Activated CD8-positive, alpha-beta memory T cell treated with anti-CD3 and anti-CD28 coated beads, Interleukin-2, amount 10 ng/mL, durations not matched to agents 7 days and 5 days (primary cell): ENCODE measurements around the gene ZBTB20. TPM values are rescaled to one million over a fixed set of nuclear protein-coding genes. Genes with fewer than 3 reads are reported as not detected.
A peak's percentile ranks its signal among the peaks of the same experiment; 100 is the strongest.

ENCODE experiments used
- ATAC-seq: fragments of 150-1000 bp; cut with Tn5 transposase; one replicate; pipeline ENCODE4 v1.10.0; 2021; ENCODE audit warnings: moderate library complexity
- CTCF ChIA-PET: fragments of 350-600 bp; sonication (Branson Sonifier 250); formaldehyde crosslinking; loops from one replicate; lab custom pipeline; 2021; ENCODE audit warnings: antibody characterized with exemption; lab: Charles Lee
- DNase-seq: peaks from one replicate; pipeline ENCODE4 v3.0.0-alpha.2; 2020
- H3K27ac Mint-ChIP-seq: one replicate; pipeline ENCODE4 v1.8.0; 2021; ENCODE audit warnings: mild to moderate bottlenecking, mixed read lengths
- H3K27me3 Mint-ChIP-seq: one replicate; pipeline ENCODE4 v1.8.0; 2021; ENCODE audit warnings: mixed read lengths
- H3K36me3 Mint-ChIP-seq: one replicate; pipeline ENCODE4 v1.8.0; 2021; ENCODE audit warnings: mild to moderate bottlenecking, mixed read lengths
- H3K4me1 Mint-ChIP-seq: one replicate; pipeline ENCODE4 v1.8.0; 2021; ENCODE audit warnings: mixed read lengths
- H3K4me3 Mint-ChIP-seq: one replicate; pipeline ENCODE4 v1.8.0; 2021; ENCODE audit warnings: mild to moderate bottlenecking, moderate library complexity, mixed read lengths
- H3K9me3 Mint-ChIP-seq: one replicate; pipeline ENCODE4 v1.8.0; 2022; ENCODE audit warnings: low read depth, mixed read lengths
- total RNA-seq, 2 experiments: library from RNA; stranded (reverse); gene quantifications; one replicate each; pipeline ENCODE4 v1.2.3, GENCODE V29; 2021

ZBTB20 gene
- total RNA-seq, 2 experiments from 2014 or later: 5.6 to 10.2 TPM

DNA sequence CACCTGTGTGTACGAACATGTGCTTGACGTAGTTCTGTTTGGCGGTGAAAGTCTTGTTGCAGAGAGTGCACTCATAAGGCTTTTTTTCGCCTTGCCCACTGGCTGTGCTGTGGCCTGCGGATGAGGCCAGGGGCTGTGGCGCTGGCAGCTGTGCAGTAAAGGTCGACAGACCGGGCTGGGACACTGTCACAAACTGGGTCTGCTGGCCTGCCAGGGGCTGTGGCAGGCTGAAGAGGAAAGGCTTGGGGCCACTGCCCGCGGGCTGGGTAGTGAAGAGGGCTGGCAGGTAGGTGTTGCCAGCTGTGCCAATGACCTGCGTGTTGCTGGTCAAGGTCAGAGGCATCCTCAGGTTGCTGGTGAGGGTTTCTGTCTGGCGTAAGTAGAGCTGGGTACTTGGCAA, 796.8 kb downstream of the ZBTB20 start:
- peaks cover 8% of the 10 kb centered on the region for H3K4me1 Mint-ChIP-seq
- H3K4me3 Mint-ChIP-seq: no peak overlapping the region
- DNase-seq: no peak
- H3K27me3 Mint-ChIP-seq: no peaks in the 10 kb centered on the region
- CTCF ChIA-PET: no interaction called here
- no peaks in the 10 kb centered on the region for H3K9me3 Mint-ChIP-seq
- no peak for ATAC-seq
- H3K27ac Mint-ChIP-seq: no peak overlapping the region
- peaks cover 19% of the 10 kb centered on the region for H3K36me3 Mint-ChIP-seq

DNA sequence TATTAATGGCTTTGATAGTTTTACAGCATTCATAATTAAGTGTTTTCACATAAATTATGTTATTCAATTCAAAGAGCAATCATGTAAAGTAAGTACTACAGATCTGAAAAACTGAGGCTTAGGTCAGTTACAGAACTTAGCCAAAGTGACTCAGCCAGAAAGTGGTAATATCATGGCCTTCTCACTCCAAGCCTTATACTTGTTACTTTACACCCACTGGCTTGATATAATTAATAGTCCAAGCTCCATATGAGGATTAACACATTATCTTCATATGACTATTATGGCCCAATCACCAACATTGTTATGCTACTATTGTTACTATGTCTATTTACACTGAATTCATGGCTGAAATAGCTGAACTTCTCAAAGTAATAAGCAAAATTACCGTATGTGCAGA, 802.6 kb downstream of the ZBTB20 start:
- Mint-ChIP-seq H3K4me3 (no peak overlapping the region), H3K27me3 (no peaks in the 10 kb centered on the region), H3K4me1 (peaks cover 31% of the 10 kb centered on the region), H3K9me3 (no peaks in the 10 kb centered on the region), H3K36me3 (peaks cover 17% of the 10 kb centered on the region), H3K27ac (no peak overlapping the region)
- ATAC-seq (no peak), DNase-seq (no peak)
- CTCF ChIA-PET: no interaction called here

DNA sequence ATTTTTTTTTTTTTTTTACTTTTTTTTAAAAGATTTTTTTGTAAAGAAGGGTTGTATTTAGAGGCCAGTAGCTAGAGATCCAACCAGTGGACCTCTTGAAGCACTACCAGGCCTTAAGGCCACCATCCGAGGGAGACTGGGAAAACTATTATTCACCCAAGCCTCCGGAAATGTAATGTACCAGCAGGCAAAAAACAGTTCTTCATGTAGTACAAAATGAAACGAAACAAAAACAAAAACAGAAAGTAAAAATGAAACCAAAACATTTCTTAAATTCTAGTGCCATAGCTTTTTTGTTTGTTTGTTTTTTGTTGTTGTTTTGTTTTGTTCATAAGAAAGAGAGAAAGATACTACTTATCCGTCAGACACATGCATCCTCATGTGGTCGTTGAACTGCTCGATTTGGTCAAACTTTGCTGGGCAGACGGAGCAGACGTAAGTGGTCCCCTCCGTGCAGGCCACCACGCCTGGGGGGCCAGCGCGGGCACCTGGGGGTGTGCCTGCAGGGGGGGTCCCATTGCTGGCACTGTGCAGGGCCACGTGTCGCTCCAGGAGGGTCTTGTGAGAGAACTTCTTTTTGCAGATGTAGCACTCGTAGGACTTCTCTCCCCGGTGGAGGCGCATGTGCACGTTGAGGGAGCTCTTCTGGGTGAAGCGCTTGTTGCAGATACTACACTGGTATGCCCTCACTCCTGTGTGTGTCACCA, 808.3 kb downstream of the ZBTB20 start:
- DNase-seq (no peak), ATAC-seq (peak; percentile 67)
- Mint-ChIP-seq H3K27me3 (no peaks in the 10 kb centered on the region), H3K4me1 (peaks cover 57% of the 10 kb centered on the region), H3K27ac (peak overlapping the region; percentile 90), H3K9me3 (no peaks in the 10 kb centered on the region), H3K4me3 (peak overlapping the region; percentile 68), H3K36me3 (peaks cover 13% of the 10 kb centered on the region)
- CTCF ChIA-PET: interaction anchor here (0.6 to 1.9 kb wide), 7 partner anchors 14 to 125 kb away, joined by 3 to 6 read pairs (median 4); no protein-coding TSS in a partner anchor

DNA sequence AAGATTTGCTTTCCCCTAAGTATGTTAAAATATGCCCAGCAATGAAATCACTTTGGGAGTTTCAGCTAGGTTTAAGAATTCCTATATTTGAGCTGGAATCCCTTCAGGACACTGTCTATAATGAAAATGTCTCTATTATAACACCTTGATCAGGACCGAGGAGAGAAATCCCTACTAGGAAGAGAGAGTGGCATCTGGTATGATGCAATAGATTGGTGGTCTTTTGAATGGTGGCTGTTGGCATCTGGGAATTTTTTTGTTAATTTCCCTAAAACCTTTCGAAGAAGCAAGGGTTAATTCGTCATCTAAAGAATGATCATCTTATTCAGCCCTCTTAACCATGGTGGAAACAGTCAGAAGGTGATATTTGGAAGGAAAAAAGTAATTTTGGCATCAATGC, 810.2 kb downstream of the ZBTB20 start:
- CTCF ChIA-PET: interaction anchor here (0.7 to 4.9 kb wide), 5 partner anchors 29 to 46 kb away, joined by 3 to 22 read pairs (median 9); no protein-coding TSS in a partner anchor
- DNase-seq (no peak), ATAC-seq (no peak)
- peaks cover 11% of the 10 kb centered on the region for H3K36me3 Mint-ChIP-seq
- H3K27me3 Mint-ChIP-seq: no peaks in the 10 kb centered on the region
- H3K27ac Mint-ChIP-seq: peak overlapping the region; percentile 53
- H3K4me1 Mint-ChIP-seq: peaks cover 75% of the 10 kb centered on the region
- no peaks in the 10 kb centered on the region for H3K9me3 Mint-ChIP-seq
- no peak overlapping the region for H3K4me3 Mint-ChIP-seq

DNA sequence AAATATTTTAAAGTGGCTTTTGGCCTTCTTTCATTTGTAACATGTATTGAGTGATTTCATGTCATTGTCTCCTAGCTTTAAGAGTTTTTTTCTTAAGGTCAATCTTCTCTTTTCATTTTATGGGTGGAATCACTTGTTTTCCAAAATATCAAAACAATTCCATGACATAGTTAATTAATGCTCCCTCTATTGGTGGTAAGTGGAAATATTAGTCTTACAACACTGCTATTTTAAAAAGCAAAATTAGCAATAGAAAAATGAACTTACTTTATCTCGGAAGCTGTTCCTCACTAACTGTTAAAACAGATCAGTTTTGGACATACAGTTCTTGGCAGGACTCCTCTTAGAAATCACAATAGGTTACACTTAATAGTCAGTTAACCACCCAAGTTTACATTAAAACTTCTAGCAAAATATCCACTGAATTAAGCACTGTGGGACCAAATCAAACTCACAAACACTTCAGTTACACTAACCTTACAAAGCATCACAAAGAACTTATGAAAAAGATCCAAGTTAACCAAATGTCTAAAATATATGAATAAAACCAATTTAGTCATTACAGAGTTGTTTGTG, 810.9 kb downstream of the ZBTB20 start:
- peak overlapping the region; percentile 38 for H3K27ac Mint-ChIP-seq
- no peaks in the 10 kb centered on the region for H3K27me3 Mint-ChIP-seq
- H3K4me3 Mint-ChIP-seq: no peak overlapping the region
- DNase-seq (no peak), ATAC-seq (no peak)
- H3K9me3 Mint-ChIP-seq: no peaks in the 10 kb centered on the region
- peaks cover 77% of the 10 kb centered on the region for H3K4me1 Mint-ChIP-seq
- peaks cover 18% of the 10 kb centered on the region for H3K36me3 Mint-ChIP-seq
- CTCF ChIA-PET: interaction anchor here (0.7 to 4.9 kb wide), 9 partner anchors 12 to 46 kb away, joined by 3 to 22 read pairs (median 3); no protein-coding TSS in a partner anchor

DNA sequence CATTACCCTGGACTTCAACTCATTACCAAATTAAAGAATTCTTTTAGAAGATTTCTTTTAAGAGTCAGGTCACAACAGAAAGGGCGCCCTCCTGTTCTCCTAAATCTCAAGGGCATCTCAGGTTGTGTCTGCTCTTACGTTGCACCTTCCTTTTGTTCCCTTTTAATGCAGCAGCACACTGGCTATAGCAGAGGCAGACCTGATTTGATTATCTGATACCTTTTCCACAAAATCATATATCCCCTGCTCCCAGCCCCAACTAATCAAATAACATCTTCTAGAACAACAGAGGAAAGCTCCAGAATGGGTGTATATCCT, 813.2 kb downstream of the ZBTB20 start:
- ATAC-seq (no peak), DNase-seq (no peak)
- peaks cover 27% of the 10 kb centered on the region for H3K36me3 Mint-ChIP-seq
- no peaks in the 10 kb centered on the region for H3K27me3 Mint-ChIP-seq
- peaks cover 85% of the 10 kb centered on the region for H3K4me1 Mint-ChIP-seq
- CTCF ChIA-PET: interaction anchor here (1.2 to 4.9 kb wide), 5 partner anchors 10 to 120 kb away, joined by 3 to 22 read pairs (median 5); no protein-coding TSS in a partner anchor
- H3K9me3 Mint-ChIP-seq: no peaks in the 10 kb centered on the region
- peak overlapping the region; percentile 91 for H3K27ac Mint-ChIP-seq
- no peak overlapping the region for H3K4me3 Mint-ChIP-seq

DNA sequence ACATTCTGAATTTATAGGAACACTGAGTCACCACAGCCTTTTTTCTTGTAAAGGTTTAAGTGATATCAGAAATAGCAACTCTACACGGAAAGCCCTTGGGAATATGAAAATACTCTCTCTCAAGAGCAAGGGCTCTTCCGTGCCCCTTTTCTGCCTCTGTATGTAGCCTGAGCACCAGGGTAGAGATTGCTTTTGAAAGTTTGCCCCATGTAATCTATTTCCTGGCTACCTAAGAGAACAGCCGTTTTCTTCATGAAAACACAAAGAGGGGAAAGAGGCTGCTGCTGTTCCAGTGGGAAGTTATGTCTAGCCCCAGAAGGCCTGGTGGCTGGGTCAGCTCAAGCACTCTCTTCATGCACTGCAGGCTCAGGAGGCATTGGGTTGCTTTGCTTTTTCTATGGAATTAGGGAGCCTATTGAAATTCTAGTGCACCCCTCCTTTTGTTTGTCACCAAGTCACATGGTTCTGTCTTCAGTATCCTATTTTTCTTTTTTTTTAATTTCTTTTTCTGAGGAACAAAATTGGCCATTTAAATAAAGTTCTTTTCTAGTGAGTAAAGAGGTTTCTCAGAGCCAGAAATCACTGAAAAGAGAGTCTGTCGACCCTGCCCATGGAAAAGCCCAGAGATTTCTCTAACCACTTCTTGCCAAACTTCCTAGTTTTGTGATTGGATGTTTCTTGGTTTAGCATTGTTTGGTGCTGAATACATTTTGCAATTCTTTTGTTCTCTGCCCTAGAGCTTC, 813.7 kb downstream of the ZBTB20 start:
- ATAC-seq: peak; percentile 17
- Mint-ChIP-seq H3K4me3 (peak overlapping the region; percentile 25), H3K36me3 (peaks cover 29% of the 10 kb centered on the region), H3K27ac (peak overlapping the region; percentile 91), H3K27me3 (no peaks in the 10 kb centered on the region), H3K4me1 (peaks cover 87% of the 10 kb centered on the region), H3K9me3 (no peaks in the 10 kb centered on the region)
- no peak for DNase-seq
- CTCF ChIA-PET: interaction anchor here (1.5 to 4.9 kb wide), 4 partner anchors 9 to 120 kb away, joined by 3 to 22 read pairs (median 8); no protein-coding TSS in a partner anchor

DNA sequence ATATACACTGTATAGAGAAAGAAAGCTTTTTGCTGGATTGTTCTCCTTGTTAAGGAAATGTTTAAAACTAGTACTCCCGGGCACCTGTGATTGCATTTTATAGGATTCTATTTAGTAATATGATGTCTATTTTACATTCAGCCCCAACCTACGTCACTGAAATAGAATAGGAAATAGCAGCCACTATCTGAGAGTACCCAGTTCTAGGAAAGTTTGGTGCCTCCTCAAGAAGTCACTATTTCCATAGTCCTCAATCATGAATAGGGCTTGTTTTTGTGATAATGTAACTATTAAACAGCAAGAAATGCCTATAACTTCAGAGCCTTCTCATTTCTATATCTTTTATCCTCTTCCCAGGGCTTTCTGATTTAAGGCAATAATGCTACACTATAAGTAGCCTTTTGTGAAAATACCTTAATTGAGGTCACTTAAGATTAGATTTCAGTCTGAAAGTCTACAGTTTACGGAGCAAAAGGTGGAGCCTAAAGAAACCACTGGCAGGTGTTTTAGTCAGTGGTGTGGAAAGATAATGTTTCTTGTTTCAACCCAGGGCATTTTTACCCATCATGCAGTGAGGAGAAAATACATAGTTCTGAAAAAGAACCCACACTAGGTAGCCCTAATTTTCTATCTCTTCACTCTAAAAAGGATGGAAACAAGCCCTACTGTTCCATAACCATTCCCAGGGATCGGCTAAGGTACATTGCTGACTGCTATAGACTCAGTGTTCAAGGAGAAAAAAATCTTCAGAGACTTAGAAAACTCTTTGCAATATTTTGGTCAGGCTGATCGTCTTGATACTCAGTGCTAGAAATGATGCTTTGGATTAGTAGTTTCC, 814.5 kb downstream of the ZBTB20 start:
- Mint-ChIP-seq H3K27me3 (no peaks in the 10 kb centered on the region), H3K9me3 (no peaks in the 10 kb centered on the region), H3K4me1 (peaks cover 87% of the 10 kb centered on the region), H3K36me3 (peaks cover 28% of the 10 kb centered on the region), H3K27ac (peak overlapping the region; percentile 91), H3K4me3 (peak overlapping the region; percentile 25)
- ATAC-seq (peak; percentile 52), DNase-seq (no peak)
- CTCF ChIA-PET: interaction anchor here (1.0 to 4.9 kb wide), 6 partner anchors 8 to 119 kb away, joined by 3 to 22 read pairs (median 4); no protein-coding TSS in a partner anchor

DNA sequence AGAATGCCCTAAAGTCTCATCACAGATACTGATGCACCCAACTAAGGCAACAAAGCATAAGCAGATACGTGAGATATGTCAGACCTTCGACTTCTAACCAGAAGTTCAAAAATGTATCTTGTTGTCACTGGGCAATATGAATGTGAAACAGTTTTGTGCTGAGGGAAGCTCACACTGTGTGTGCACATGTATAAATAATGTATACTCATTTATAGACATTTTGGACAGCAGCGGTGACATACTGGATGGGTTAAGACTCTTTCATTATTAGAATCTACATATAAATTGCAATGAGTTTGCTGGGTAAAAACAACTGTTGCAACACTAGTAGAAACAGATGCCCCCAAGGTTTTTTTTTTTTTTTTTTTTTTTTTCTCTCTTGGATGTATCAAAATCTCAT, 815.4 kb downstream of the ZBTB20 start:
- H3K36me3 Mint-ChIP-seq: peaks cover 28% of the 10 kb centered on the region
- CTCF ChIA-PET: interaction anchor here (1.0 to 1.1 kb wide), 3 partner anchors 40 to 118 kb away, joined by 3 to 4 read pairs (median 3); no protein-coding TSS in a partner anchor
- ATAC-seq (peak; percentile 20), DNase-seq (no peak)
- H3K4me3 Mint-ChIP-seq: no peak overlapping the region
- H3K9me3 Mint-ChIP-seq: no peaks in the 10 kb centered on the region
- no peaks in the 10 kb centered on the region for H3K27me3 Mint-ChIP-seq
- peaks cover 88% of the 10 kb centered on the region for H3K4me1 Mint-ChIP-seq
- H3K27ac Mint-ChIP-seq: peak overlapping the region; percentile 91

DNA sequence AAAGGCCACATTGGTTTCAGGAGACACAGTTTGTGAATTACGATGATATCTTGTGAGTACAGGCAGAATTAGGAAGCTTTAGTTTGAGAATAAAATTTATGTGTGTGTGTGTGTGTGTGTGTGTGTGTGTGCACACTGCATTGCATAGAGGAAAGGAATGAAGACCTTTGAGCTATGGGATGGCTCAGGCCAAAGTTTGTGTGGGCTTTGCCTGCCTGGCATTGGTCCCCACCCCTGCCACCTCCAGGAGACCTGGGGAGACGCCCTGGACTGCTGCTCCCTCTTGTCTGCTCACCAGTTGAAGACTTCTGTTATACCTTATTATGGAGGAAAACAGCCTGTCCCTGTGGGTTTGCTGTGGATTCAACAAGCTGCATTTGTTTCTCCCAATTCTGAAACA, 816.1 kb downstream of the ZBTB20 start:
- Mint-ChIP-seq H3K9me3 (no peaks in the 10 kb centered on the region), H3K36me3 (peaks cover 28% of the 10 kb centered on the region), H3K4me1 (peaks cover 87% of the 10 kb centered on the region), H3K27ac (peak overlapping the region; percentile 91), H3K27me3 (no peaks in the 10 kb centered on the region), H3K4me3 (no peak overlapping the region)
- DNase-seq (no peak), ATAC-seq (no peak)
- CTCF ChIA-PET: interaction anchor here (1.0 to 1.1 kb wide), 3 partner anchors 18 to 53 kb away, joined by 3 to 5 read pairs (median 4); no protein-coding TSS in a partner anchor

DNA sequence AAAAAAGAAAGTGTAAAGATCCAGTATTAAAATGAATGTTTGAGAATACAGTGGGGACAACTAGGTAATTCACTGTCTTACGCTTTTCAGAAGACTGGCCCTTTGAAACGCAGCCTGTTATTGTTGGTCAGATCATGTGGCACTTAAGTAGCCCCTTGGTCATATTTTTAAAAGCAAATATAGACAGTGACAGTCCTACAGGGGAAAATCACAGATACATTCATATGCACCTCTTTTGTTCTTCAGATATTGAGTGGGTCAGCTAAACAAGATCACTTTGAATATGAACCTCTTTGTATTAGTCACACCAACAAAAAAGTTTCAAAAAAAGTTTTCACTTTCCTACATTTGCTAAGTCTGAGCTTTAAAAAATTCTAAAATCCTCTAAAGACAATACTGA, 817.3 kb downstream of the ZBTB20 start:
- Mint-ChIP-seq H3K4me3 (no peak overlapping the region), H3K9me3 (no peaks in the 10 kb centered on the region), H3K36me3 (peaks cover 28% of the 10 kb centered on the region), H3K27me3 (no peaks in the 10 kb centered on the region), H3K4me1 (peaks cover 86% of the 10 kb centered on the region), H3K27ac (peak overlapping the region; percentile 57)
- DNase-seq: no peak
- no peak for ATAC-seq
- CTCF ChIA-PET: interaction anchor here (1.0 to 1.7 kb wide), 4 partner anchors 19 to 89 kb away, joined by 3 read pairs; no protein-coding TSS in a partner anchor

DNA sequence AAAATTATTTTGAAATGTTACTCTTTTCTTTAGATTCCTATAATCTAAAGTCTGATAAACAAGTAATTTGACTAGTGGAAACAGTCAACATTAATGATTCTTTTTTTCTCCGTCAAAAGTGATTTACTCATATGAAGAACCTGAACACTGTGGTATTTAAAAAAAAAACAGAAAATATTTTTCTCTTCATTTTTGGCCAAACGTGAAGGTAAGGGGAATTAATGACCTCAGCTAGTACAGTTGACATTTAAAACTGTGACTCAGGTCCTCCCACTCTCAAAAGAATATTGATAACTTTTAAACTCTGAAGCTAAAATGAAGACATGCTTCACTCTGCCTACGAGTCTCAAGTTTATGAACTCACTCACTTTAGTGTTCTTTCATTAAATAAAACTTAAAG, 818.7 kb downstream of the ZBTB20 start:
- H3K36me3 Mint-ChIP-seq: peaks cover 33% of the 10 kb centered on the region
- ATAC-seq (peak; percentile 10), DNase-seq (no peak)
- peak overlapping the region; percentile 42 for H3K4me3 Mint-ChIP-seq
- CTCF ChIA-PET: interaction anchor here (0.9 to 2.2 kb wide), 8 partner anchors 12 to 176 kb away, joined by 3 to 6 read pairs (median 3); no protein-coding TSS in a partner anchor
- H3K27me3 Mint-ChIP-seq: no peaks in the 10 kb centered on the region
- H3K27ac Mint-ChIP-seq: peak overlapping the region; percentile 88
- peaks cover 88% of the 10 kb centered on the region for H3K4me1 Mint-ChIP-seq
- no peaks in the 10 kb centered on the region for H3K9me3 Mint-ChIP-seq
